ENCODE results near the gene CORIN. TPM values are rescaled to one million over a fixed set of nuclear protein-coding genes. Genes with fewer than 3 reads are reported as not detected.
"Not testable (repeated sequence)": the region's sequence is repeated elsewhere in the genome, so short reads cannot be mapped to it uniquely, and the experiment has no call there.

CORIN gene
- polyA plus RNA-seq, 3 donors: 0.01 TPM; not detected in 2

GRCh38 chr4:47557255-47557654 is 280.6 kb downstream of the CORIN start:
- no peak for DNase-seq
- Histone ChIP-seq H3K27me3 (ENCODE audit: control insufficient read depth in 2 of 2, insufficient read depth in 2 of 2, low read length in 2 of 2) (no peaks in the 10 kb centered on the region), H3K4me2 (replicated peaks; ENCODE audit: extremely low read depth, low read length, poor library complexity, severe bottlenecking) (no peak overlapping the region), H3K4me3 (replicated peaks in 1 of 3; ENCODE audit: low read depth in 2 of 3, low read length in 3 of 3) (no peak overlapping the region), H3K36me3 (replicated peaks in 1 of 2; ENCODE audit: control insufficient read depth in 1 of 2, insufficient read depth in 2 of 2, low read length in 2 of 2) (peaks cover 45 to 92% of the 10 kb centered on the region in 2 donors), H3K79me2 (ENCODE audit: insufficient read depth, low read length) (no peaks in the 10 kb centered on the region), H2AFZ (ENCODE audit: insufficient read depth, low read depth, low read length, poor library complexity, severe bottlenecking) (no peak overlapping the region), H3K27ac (ENCODE audit: low read depth in 1 of 2, low read length in 2 of 2) (no peak overlapping the region), H3K9me3 (replicated peaks in 1 of 2; ENCODE audit: control insufficient read depth in 1 of 2, insufficient read depth in 1 of 2, low read length in 2 of 2) (no peaks in the 10 kb centered on the region), H4K20me1 (ENCODE audit: insufficient read depth, low read length) (no peaks in the 10 kb centered on the region), H3K4me1 (ENCODE audit: control insufficient read depth in 1 of 2, insufficient read depth in 2 of 2, low read length in 2 of 2) (no peaks in the 10 kb centered on the region), H3K9ac (ENCODE audit: insufficient read depth, low read length, poor library complexity, severe bottlenecking) (no peak overlapping the region)
- peaks cover 58 to 63% of the 10 kb centered on the region in 2 donors for H3K36me3 Mint-ChIP-seq
- no peaks in the 10 kb centered on the region for H3K27me3 Mint-ChIP-seq (ENCODE audit: low read depth in 3 of 3)
- no CpG with 5 or more reads among the region's 2 CpGs for WGBS (ENCODE audit: insufficient coverage)
- H3K4me3 Mint-ChIP-seq: no peak overlapping the region
- no peak overlapping the region for H3K27ac Mint-ChIP-seq
- intact Hi-C loops (cut with micrococcal nuclease): no loop called here
- H3K9me3 Mint-ChIP-seq: no peaks in the 10 kb centered on the region
- H3K4me1 Mint-ChIP-seq: no peaks in the 10 kb centered on the region
- no peak for TF ChIP-seq CTCF (IDR thresholded peaks at IDR 0.05)

- intact Hi-C loops (cut with micrococcal nuclease); H3K27me3 Mint-ChIP-seq (ENCODE audit: low read depth in 3 of 3); H3K79me2 ChIP-seq (ENCODE audit: insufficient read depth, low read length); H3K27ac ChIP-seq (ENCODE audit: low read depth in 1 of 2, low read length in 2 of 2); H3K4me1 Mint-ChIP-seq; DNase-seq; H4K20me1 ChIP-seq (ENCODE audit: insufficient read depth, low read length); H3K27ac Mint-ChIP-seq; H2AFZ ChIP-seq (ENCODE audit: insufficient read depth, low read depth, low read length, poor library complexity, severe bottlenecking); H3K27me3 ChIP-seq (ENCODE audit: control insufficient read depth in 2 of 2, insufficient read depth in 2 of 2, low read length in 2 of 2); H3K4me2 ChIP-seq (replicated peaks; ENCODE audit: extremely low read depth, low read length, poor library complexity, severe bottlenecking); H3K4me3 Mint-ChIP-seq; H3K4me1 ChIP-seq (ENCODE audit: control insufficient read depth in 1 of 2, insufficient read depth in 2 of 2, low read length in 2 of 2); H3K9ac ChIP-seq (ENCODE audit: insufficient read depth, low read length, poor library complexity, severe bottlenecking); H3K4me3 ChIP-seq (replicated peaks in 1 of 3; ENCODE audit: low read depth in 2 of 3, low read length in 3 of 3); H3K9me3 ChIP-seq (replicated peaks in 1 of 2; ENCODE audit: control insufficient read depth in 1 of 2, insufficient read depth in 1 of 2, low read length in 2 of 2); H3K9me3 Mint-ChIP-seq: not testable (repeated sequence)
- H3K36me3 Mint-ChIP-seq: peaks cover 62 to 65% of the 10 kb centered on the region in 2 donors
- H3K36me3 ChIP-seq (replicated peaks in 1 of 2; ENCODE audit: control insufficient read depth in 1 of 2, insufficient read depth in 2 of 2, low read length in 2 of 2): peaks cover 45 to 92% of the 10 kb centered on the region in 2 donors
- whole genome bisulfite sequencing (ENCODE audit: insufficient coverage): 100% methylated on average over 2 of the region's 3 CpGs
These were observed 281.9 kb downstream of the CORIN start for GRCh38 chr4:47555920-47556319.
